Right renal cortex interstitium (tissue), 3 donors: Measurements from ENCODE around the gene REV3L. TPM values are rescaled to one million over a fixed set of nuclear protein-coding genes. Genes with fewer than 3 reads are reported as not detected.

ENCODE experiments used
- DNase-seq, 3 donors: peaks; one replicate each; pipeline ENCODE4 v3.0.0-alpha.2; 2013; ENCODE audit warnings: low read depth in 3 of 3, low spot score in 2 of 3
- polyA plus RNA-seq, 3 donors: library from polyadenylated mRNA; unstranded; fragments of 120-200 nt; gene quantifications; one replicate each; pipeline ENCODE4 v1.2.1, GENCODE V29; 2013; ENCODE audit not compliant: insufficient read length in 3 of 3

REV3L gene
- polyA plus RNA-seq, 3 donors = 38.1 to 48.2 (median 47.9) TPM

DNA sequence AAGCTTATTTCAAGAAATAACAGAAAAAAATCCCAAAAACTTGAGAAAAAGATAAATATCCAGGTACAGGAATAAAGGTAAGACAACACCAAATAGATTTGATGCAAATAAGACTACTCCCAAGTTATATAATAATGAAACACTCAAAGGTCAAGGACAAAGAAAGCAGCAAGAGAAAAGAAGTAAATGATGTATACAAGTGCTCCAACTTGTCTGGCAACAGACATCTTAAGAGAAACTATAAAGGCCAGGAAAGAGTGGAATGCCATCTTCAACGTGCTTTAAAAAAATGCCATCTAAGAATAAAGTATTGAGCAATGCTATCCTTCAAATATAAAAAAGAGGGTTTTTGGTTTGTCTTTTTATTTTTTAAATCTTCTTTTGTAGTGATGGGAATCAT lies 54.2 kb downstream of the REV3L start:
- no peak for DNase-seq

DNA sequence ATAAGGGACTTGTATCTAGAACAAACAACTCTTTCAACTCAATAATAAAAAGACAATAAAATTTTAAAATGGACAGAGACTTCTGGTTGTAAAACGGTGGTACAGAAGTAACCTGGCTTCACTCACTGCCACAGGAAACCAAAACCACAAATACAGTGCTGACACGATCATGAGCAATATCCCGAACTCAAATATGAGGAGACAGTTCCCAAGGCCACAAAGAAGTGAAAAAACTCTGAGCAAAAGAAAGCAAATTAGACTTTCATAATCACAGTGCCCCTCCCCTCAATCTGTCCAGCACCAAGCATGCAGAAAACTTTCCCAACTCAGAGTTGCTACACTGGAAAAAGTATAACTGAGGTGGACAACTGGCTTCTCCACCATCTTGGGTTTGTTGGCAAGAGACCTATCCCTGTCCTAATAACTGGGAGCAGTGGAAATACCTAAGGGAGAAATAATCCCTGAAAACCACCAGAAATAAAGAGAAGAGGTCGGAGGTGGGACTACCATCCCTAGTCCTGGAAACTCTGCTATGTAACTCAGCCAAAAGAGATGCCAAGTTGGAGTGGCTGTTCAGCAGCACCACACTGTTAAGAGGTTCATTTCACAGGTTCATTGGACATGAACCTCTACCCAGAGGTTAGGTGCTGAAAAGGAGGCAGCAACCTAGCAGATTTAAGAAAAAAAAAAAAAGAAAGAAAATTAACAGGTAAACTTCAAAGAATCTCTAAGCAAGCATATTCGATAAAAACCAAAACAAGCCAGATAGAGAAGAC lies 55.5 kb downstream of the REV3L start:
- no peak for DNase-seq

DNA sequence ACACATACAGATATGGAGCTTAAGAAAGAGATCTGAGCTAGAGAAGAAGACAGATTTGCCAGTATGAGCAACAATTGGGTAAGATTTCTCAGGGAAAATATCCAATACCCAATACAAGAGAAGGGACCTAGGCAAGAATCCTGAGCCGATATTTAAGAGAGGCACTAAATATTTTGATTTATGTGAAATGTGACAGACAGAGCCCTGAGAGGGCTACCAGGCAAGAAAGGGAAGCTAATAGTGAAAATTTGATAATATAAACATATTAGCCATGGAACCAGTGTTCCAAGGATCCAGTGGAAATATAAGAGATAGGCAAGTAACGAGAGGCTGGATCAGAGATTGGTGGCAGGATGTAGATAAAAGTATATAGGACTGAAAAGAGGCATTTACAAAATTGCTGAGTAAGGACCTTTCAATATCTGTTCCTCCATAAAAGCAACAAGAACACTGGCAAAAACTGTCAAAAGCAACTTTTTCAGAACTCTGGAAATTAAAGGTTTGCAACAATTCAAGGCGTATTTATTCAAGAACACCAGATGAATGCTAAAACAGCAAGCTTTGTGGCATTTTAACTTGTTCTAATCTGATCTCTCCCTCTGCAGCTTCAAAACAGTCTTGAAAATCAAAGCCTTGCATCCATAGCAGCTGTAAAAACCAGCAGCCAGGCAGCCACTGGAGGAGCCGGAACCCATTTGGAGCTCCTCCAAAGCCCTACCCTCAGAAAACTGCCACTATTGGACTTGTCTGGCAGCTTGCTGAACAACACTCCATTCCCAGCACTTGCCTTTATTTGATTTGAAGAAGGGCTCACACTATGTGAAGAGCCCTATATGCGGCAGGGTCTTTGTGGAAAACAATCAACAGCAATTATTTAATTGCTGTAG lies 58.8 kb downstream of the REV3L start:
- no peak for DNase-seq

GRCh38 chr6:111423055-111423633 lies 59.9 kb downstream of the REV3L start:
- no peak for DNase-seq

DNA sequence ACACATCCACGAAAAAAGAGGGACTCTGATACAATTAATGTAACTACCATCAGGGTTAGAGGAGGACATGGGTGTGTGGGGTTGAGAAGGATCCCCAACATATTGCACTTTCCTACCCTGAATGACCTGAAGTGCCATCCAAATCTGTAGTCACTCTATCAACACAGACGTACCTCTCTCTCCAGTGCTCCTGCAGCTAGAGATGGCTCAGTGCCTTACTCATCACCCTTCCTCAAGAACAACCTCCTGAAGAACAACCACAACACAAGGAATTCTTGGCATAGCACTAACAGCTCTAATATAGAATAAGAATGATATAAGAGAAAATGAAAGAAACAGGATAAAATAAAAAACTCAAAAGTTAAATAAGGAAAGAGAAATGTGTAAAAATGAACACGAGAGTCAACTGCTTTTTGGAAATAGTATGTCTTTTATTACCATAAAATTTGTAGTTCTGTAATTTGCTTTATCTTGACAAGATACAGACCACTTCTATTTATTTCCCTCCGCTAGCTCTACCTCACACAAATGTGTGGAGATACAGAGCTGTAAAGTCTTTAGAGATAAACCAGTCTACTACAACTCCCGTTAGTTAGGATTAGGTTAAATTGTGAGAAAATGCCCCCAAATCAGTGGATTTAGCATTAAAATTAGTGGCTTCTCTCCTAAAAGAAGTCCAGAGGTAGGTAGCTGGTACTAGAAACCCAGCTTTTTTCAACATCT lies 63.9 kb downstream of the REV3L start:
- no peak for DNase-seq

- no peak for DNase-seq
Measured at GRCh38 chr6:111417946-111418345, 65.1 kb downstream of the REV3L start.

GRCh38 chr6:111417181-111417585 lies 65.8 kb downstream of the REV3L start:
- no peak for DNase-seq

- DNase-seq = no peak
Measured at GRCh38 chr6:111416529-111416928, 66.5 kb downstream of the REV3L start.

GRCh38 chr6:111414373-111414772 lies 68.6 kb downstream of the REV3L start:
- no peak for DNase-seq

- no peak for DNase-seq
Measured at GRCh38 chr6:111411978-111412566, 70.9 kb downstream of the REV3L start.

- no peak for DNase-seq
Measured at GRCh38 chr6:111411046-111411445, 72.0 kb downstream of the REV3L start.

GRCh38 chr6:111410371-111410770 lies 72.6 kb downstream of the REV3L start:
- DNase-seq = no peak

DNA sequence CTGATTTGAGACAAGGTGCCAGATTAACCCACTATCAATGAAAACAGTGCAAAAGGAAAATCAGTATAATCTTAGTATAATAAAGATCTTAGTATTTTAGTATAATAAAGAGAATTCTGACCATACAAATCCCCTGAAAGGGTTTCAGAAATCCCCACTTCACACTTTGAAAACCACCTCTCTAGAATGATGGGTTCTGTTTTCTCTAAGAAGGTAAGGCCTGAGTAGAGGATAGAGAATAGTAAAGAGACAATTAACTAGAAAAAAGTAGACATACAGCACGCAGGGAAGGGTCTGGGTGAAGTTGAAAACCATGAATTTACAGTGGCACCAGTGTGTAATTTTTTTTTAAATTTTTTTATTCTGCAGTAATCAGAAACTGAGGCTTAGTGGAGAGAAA lies 73.6 kb downstream of the REV3L start:
- no peak for DNase-seq

DNA sequence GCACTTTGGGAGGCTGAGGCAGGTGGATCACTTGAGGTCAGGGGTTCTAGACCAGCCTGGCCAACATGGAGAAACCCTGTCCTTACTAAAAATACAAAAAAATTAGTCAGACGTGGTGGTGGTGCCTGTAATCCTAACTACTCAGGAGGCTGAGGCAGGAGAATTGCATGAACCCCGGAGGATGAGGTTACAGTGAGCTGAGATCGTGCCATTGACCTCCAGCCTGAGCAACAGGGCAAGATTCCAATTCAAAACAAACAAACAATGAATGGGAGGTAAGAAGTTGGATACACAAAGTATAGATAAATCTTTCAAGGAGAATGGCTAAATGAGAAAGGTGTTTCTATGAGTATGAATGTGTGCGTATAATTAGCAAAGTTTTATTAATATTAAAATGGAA lies 75.3 kb downstream of the REV3L start:
- DNase-seq = no peak

DNA sequence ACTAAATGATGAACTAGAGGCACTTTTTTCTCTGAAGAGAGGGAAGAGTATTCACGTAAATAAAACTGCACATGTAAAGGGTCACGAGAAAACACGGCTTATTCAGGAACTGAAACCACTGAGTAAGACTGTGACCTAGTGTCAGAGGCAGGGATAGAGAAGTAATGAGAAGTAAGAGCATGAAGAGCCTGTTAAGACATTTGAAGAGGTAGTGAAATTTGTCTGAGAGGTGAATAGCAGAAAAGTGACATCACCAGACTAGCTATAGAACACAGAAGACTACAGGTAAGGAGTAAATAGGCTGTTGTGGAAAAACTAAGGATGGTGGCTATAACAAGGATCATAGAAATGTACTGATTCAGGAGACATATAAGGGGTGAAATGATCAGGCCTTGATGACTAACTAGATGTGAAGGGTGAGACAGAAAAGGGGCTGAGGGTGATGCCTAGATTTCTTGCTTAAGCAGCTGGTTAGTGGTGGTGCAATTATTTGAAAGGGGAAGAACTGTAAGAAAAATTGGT lies 76.8 kb downstream of the REV3L start:
- DNase-seq = no peak

DNA sequence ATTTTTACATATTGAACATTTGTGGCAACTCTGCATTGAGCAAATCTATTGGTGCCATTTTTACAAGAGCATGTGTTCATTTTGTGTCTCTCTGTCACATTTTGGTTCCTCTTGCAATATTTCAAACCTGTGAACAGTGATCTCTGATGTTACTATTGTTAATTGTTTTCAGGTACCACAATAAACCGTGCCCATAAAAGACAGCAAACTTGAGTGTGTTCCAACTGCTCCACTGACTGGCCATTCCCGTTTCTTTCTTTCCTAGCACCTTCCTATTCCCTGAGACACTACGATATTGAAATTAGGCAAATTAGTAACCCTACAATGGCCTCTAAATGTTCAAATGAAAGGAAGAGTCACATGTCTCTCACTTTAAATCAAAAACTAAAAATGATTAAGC lies 79.6 kb downstream of the REV3L start:
- no peak for DNase-seq

DNA sequence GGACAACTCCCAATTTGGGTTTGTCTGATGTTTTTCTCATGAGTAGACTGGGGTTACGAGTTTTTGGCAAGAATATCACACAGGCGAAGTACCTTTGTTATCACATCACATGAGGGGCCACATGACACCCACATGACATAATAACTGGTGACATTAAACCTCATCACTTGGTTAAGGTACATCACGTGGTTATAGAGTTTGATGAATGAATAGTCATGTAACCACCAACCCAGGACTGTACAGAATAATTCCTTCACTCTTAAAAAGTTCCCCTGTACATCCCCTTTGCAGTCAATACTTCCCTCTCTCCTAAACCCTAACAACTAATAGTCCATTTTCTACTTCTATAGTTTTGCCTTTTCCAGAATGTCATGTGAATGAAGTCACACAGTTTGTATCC lies 83.4 kb downstream of the REV3L start:
- DNase-seq = no peak

- DNase-seq = no peak
Measured at GRCh38 chr6:111388681-111389080, 94.3 kb downstream of the REV3L start.

GRCh38 chr6:111382476-111383294 lies 100.3 kb downstream of the REV3L start:
- no peak for DNase-seq
